DMS153 (cell line): ENCODE results near the gene TEX12.
"Not testable (repeated sequence)": the region's sequence is repeated elsewhere in the genome, so short reads cannot be mapped to it uniquely, and the experiment has no call there.

ENCODE experiments used
- DNase-seq: peaks from one replicate; lab custom pipeline; 2025; lab: John Stamatoyannopoulos, UW

Gene TEX12, protein sequence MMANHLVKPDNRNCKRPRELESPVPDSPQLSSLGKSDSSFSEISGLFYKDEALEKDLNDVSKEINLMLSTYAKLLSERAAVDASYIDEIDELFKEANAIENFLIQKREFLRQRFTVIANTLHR

GRCh38 chr11:112167145-112167544 is at the start of gene TEX12:
TSS of gene TEX12 (plus strand) at chr11:112167372. CDS start at chr11:112169269, 1,897 bp downstream.
- DNase-seq = no peak

DNA sequence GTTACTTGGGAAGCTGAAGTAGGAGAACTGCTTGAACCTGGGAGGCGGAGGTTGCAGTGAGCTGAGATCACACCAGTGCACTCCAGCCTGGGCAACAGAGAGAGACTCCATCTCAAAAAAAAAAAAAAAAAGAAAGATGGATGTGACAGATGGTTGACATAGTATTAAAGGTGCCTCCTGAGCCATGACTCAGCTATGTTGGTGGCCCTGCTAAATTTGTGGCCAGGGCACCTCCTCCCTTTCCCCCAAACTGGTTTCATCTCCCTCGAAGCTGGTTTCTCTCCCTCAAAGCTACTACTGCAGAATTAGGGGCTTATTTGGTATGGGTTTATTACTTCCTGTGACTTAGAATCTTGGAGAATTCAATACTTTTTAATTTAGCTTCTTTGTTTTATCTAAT is 49.0 kb upstream of the TEX12 start:
- DNase-seq = no peak

GRCh38 chr11:112121981-112122615 is 45.1 kb upstream of the TEX12 start:
- no peak for DNase-seq

GRCh38 chr11:112123129-112123528 is 44.0 kb upstream of the TEX12 start:
- DNase-seq = no peak

- no peak for DNase-seq
Observed at GRCh38 chr11:112127056-112127455, 40.1 kb upstream of the TEX12 start.

DNA sequence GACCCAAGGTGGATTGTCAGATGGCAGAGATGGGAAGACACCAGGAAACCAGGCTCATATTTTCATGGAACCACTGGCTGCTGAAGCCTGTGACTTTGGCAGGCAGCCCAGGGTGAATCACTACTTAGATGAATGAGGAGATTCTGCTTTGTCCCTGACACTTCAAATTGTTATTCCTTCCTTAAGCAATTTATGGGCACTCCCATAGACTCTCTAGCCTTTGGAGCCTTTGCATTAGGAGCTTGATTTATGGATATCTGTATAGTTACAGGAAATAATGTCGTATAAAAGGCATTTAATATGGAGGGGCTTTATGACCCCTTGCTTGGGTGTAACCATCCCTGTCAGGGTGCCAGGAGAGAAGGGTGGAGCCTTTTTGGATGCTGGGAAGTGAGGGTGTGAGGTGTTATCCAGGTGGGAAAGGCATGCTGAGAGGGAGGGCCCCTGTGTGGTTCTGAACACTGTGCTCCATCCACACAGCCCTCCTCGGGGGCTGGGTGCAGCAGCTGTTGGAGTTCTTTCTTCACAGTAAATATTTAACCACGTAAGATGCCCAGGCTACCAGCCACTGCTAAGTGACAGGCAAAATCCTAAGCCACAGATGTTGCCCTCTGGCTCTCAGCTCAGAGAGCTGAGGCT is 38.6 kb upstream of the TEX12 start:
- peak; percentile 98 for DNase-seq

DNA sequence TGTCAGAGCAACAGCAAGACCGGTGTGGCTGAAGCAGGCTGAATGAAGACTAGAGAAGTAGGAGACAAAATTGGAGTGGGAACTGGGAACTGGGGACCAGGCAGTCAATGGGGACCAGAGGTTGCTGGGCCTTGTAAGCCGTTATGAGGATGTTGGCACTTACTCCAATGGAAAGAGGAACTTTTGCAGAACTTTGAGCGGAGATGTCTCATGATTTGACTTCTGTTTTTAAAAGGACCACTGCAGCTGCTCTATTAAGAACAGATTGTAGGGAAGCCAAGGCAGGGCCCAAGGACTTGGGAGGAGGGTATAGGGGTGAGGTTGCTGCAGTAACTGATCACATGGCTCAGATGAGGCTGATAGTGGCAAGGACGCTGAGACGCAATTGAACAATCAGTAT is 37.5 kb upstream of the TEX12 start:
- no peak for DNase-seq

GRCh38 chr11:112132737-112133136 is 34.4 kb upstream of the TEX12 start:
- DNase-seq = no peak

DNA sequence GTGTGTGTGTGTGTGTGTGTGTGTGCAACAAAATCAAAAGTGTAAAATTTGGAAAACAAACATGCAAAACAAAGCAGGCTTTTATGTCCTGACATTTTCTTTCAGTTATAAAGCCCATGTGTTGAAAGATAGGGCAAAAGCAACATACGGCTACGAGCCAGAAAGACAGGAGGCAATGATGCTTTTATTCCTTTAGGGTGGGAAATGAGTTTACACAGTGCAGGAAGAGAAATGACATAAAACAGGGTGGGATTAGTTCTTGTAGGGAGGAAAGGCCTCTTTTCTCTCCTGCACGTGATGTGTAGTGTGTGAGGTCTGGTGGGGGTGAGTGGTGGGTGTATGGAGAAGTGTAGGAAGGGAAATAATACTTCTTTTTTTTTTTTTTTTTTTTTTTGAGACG is 32.7 kb upstream of the TEX12 start:
- no peak for DNase-seq

- no peak for DNase-seq
Observed at GRCh38 chr11:112143597-112143996, 23.6 kb upstream of the TEX12 start.

DNA sequence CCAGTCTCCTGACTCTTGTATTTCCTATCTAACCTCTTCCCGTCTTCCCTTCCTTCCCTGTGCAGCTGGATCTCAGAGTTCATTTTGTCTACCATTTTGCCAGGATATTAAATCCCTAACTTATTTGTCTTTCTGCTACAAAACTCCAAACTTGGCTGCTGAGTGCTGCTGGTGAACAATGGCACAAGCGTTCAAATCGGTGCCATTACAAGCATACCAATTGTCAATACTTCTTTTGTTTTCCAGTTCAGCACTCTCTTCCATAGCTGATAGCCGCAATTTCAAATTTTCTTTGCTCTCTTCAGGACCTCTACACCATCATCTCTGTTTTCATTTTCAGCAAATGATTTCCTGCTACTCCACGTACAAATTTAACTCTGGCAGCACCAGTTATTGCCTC is 16.7 kb upstream of the TEX12 start:
- DNase-seq = no peak

- DNase-seq = no peak
Observed at GRCh38 chr11:112156153-112156955, 10.8 kb upstream of the TEX12 start.

DNA sequence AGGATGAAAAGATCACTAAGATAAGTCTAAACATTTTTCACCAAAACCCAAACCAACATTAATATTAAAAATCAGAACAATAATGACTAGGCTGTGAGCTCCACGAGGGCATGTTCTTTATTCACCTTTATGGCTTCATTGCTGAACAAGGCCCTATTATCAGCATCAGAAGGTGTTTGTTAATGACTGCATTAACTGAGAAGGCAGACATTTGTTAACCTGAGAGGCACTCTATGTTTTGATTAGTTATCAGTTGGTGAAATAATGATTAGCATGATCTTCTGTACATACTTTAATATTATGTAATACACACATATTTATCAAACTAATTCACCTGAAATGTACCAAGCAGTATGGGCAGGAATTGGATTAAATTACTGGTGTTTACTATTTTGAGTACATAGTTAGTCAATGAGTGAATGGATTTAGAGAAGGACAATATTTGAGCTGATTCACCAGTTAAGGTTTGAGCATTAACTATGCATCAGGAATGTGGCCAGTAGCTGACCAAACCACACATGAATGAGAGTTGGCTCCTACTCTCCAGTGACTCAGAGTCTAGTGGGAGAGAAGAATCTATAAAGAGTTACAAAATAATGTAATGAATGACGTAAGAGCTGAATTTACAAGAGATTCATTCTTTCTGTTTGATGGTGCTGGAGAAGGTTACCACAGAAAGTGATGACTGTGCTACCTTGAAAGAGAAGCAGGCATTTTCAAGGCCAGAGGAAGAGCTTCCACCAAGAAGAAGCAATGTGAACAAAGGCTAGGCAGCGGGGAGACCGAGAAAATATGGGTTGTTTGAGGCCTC is 10.0 kb upstream of the TEX12 start:
- peak; percentile 28 for DNase-seq

DNA sequence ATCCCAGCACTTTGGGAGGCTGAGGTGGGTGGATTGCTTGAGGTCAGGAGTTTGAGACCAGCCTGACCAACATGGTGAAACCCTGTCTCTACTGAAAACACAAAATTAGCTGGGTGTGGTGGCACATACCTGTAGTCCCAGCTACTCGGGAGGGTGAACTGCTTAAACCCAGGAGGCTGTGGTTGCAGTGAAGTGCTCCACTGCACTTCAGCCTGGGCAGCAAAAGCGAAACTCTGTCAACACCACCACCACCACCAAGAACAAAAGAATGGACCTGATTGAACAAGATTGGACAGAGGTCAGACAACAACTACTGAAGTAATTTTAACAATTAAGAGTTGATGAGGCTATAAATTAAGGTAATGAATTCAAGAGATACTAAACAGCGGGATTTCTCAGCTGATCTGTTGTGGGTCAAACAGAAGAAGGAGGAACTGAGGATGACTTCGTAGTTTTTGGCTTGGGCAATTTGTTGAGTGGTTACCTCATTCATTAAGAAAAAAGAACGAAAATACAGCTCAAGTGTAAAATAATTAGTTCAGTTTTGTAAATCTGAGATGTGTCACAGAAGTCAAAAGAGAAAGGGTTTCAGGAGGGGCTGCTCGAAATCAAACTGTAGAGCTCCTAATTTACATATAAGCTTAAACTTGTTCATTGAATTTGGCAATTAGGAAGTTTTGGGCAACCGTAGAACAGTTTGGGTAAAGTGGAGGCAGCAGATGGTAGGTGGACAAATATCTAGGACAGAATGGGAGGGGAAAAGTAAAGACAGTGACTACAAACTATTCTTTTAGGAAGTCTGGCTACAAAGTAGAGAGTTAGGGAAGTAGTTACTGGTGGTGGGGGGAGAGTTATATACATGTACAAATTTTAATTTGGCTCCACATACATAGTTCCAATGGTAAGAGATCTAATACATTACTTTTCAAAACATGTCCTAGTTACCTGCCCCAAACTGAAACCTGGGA is 7.8 kb upstream of the TEX12 start:
- DNase-seq = no peak

GRCh38 chr11:112160091-112160848 is 6.9 kb upstream of the TEX12 start:
- DNase-seq = no peak

DNA sequence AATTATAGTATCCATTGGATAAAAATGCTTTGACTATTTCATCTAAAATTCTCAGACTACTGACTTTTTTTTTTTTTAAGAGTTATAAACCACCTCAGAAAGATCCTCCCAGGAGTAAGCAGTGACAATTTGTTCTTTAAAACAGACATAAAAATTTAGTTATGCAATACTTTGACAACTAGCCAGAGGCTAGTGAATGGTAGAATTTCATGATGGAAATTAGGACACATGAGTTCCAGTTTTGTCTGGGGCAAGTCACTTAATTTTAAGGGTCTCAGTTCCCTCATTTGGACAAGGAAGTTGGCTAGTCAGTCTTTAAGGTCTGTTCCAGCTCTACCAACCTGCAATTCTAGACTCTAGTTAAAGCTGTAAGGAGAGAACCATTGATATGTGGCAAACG is 6.2 kb upstream of the TEX12 start:
- no peak for DNase-seq

DNA sequence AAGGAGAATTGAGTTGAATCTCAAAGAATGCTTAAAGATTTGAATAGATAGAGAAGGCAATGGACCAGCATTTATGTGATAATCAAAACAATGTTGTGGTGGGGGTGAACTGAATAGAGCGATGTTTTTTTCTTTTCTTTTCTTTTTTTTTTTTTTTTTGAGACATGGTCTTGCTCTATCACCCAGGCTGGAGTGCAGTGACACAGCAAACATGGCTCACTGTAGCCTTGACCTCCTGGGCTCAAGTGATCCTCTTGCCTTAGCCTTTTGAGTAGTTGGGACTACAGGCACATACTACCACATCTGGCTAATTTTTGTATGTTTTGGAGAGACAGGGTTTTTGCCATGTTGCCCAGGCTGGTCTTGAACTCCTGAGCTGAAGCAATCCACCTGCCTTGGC is 5.0 kb upstream of the TEX12 start:
- DNase-seq = not testable (repeated sequence)

DNA sequence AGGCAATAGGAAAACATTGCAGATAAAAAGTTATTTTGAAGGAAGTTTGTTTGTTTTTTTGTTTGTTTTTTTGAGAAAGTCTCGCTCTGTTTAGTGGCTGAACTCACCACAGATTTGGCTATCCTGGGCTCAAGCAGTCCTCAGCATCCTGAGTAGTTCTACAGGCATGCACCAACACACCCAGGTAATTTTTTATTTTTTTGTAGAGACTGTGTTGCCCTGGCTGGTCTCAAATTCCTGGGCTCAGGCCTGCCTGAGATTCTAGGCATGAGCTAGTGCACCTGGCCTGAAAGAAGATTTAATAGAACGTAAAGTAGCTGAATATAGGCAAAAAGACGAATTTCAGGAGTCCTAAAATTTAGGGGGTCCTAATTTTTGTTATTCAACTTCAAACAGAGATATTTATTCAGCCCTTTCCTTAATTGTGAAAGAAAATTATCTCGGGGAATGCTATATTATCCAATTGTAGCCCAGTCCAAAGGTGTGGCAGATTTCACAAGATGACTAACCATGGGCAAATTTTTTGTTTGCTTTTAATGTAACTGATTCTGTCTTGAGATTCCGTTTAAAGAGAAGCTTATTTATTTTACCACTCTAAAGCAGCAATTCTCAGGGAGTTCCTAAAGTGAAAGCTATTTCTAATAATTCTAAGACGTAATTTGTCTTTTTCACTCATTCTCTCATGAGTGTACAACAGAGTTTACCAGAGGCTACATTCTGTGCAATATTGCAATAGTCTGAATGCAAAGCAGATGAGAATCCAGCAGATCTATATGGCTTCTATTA is 4.2 kb upstream of the TEX12 start:
- no peak for DNase-seq
